BJ (cell line): Measurements from ENCODE around the gene DAB2IP. TPM values are rescaled to one million over a fixed set of nuclear protein-coding genes. Genes with fewer than 3 reads are reported as not detected.

Source experiments
- CTCF ChIA-PET: fragments of 350-600 bp; formaldehyde crosslinking; extraction: SDS; loops from one replicate; lab custom pipeline; 2021; ENCODE audit warnings: antibody characterized with exemption, inconsistent platforms; lab: Yijun Ruan, JAX
- POLR2A ChIA-PET: fragments of 300-600 bp; sonication (Branson Sonifier 250); formaldehyde crosslinking; extraction: SDS; loops from one replicate; lab custom pipeline; 2021; ENCODE audit warnings: antibody characterized with exemption; lab: Charles Lee
- DNase-seq: peaks from one replicate; pipeline ENCODE4 v3.0.0-alpha.2; 2011; ENCODE audit warnings: low read depth
- H3K27me3 ChIP-seq: 2 replicates; pipeline ENCODE4 v1.6.0; 2011; ENCODE audit warnings: low read length; ENCODE audit not compliant: control insufficient read depth, insufficient read depth
- H3K36me3 ChIP-seq: 2 replicates; pipeline ENCODE4 v1.5.1; 2011; ENCODE audit warnings: low read length; ENCODE audit not compliant: control insufficient read depth, insufficient read depth
- H3K4me3 ChIP-seq: 2 replicates; pipeline ENCODE4 v1.5.1; 2011; ENCODE audit warnings: low read depth, mild to moderate bottlenecking, control low read depth, low read length
- polyA plus RNA-seq: library from polyadenylated mRNA; depleted of rRNA; stranded (reverse); fragments of >200 nt; gene quantifications from 2 replicates; pipeline ENCODE4 v1.2.3, GENCODE V29; 2011
- TF ChIP-seq, protein P1 (sequence below): IDR thresholded peaks from 2 replicates; pipeline ENCODE4 v1.5.1; 2011; ENCODE audit warnings: low read depth, mild to moderate bottlenecking, control low read depth, inconsistent platforms, low read length, moderate library complexity; ENCODE audit not compliant: insufficient read depth

DAB2IP gene
- polyA plus RNA-seq, 1 experiment: 38.1 TPM

DNA sequence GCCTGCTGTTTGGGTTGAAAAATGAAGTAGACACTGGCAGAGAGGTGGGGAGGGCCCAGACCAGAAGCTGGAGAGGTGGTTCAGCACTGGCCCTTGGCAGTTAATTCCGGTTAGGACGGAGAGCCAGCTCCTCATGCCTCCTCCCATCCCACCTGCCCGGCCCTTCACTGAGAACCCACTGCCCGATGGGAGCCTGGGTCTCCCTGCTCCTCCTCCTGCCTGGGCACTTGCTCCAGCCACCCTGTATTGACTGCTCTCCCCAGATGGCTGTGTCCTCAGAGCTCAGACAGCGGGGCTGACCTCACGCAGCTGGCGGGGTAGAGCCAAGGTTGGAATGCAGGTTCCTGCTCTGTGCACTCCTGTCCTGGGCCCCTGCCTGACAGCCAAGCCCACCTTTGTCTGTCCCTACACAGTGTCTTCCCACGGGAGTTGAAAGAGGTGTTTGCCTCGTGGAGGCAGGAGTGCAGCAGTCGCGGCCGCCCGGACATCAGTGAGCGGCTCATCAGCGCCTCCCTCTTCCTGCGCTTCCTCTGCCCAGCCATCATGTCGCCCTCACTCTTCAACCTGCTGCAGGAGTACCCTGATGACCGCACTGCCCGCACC is 114.7 kb downstream of the DAB2IP start:
- Histone ChIP-seq H3K27me3 (no peaks in the 10 kb centered on the region), H3K4me3 (no peak overlapping the region), H3K36me3 (peaks cover 17% of the 10 kb centered on the region)
- TF ChIP-seq, protein P1, sequence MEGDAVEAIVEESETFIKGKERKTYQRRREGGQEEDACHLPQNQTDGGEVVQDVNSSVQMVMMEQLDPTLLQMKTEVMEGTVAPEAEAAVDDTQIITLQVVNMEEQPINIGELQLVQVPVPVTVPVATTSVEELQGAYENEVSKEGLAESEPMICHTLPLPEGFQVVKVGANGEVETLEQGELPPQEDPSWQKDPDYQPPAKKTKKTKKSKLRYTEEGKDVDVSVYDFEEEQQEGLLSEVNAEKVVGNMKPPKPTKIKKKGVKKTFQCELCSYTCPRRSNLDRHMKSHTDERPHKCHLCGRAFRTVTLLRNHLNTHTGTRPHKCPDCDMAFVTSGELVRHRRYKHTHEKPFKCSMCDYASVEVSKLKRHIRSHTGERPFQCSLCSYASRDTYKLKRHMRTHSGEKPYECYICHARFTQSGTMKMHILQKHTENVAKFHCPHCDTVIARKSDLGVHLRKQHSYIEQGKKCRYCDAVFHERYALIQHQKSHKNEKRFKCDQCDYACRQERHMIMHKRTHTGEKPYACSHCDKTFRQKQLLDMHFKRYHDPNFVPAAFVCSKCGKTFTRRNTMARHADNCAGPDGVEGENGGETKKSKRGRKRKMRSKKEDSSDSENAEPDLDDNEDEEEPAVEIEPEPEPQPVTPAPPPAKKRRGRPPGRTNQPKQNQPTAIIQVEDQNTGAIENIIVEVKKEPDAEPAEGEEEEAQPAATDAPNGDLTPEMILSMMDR: no peak
- DNase-seq: no peak
- POLR2A ChIA-PET: no interaction called here
- CTCF ChIA-PET: interaction anchor here (0.6 to 2.1 kb wide), 4 partner anchors 8 to 283 kb away, joined by 3 to 6 read pairs (median 4); no protein-coding TSS in a partner anchor

DNA sequence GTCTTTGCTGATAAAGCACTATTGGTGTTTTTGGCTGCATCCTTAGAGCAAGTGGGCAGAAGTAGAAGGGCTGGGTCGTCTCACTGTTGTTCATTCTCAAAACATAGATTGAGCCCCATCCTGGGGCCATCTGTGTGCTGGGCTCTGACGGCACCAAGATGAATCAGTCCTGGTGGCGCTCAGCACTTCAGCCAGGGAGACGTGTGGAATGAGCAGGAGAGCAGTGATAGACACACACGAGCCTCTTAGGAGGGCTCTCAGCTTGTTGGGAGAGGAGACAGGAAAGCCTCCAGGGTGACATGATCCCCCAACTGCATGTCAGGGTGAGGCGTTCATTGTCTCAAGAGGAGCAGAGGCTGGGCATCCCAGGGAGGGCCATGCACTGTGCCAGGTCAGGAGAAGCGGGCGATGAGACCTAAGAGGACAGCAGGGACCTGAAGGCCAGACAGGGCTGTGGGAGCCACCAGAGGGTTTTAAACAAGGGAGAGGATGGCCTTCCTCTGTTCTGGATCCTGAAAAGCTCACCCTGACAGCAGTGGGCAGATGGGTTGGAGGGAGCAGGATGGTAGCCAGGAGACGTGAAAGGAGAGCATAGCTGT is 115.8 kb downstream of the DAB2IP start:
- TF ChIP-seq, protein P1: no peak
- no peak for DNase-seq
- ChIA-PET CTCF (no interaction called here), POLR2A (no interaction called here)
- Histone ChIP-seq H3K36me3 (peaks cover 18% of the 10 kb centered on the region), H3K27me3 (no peaks in the 10 kb centered on the region), H3K4me3 (no peak overlapping the region)

GRCh38 chr9:121768416-121769015 is 117.1 kb downstream of the DAB2IP start:
- Histone ChIP-seq H3K27me3 (no peaks in the 10 kb centered on the region), H3K4me3 (no peak overlapping the region), H3K36me3 (peaks cover 19% of the 10 kb centered on the region)
- TF ChIP-seq, protein P1: no peak
- ChIA-PET POLR2A (no interaction called here), CTCF (no interaction called here)
- no peak for DNase-seq

DNA sequence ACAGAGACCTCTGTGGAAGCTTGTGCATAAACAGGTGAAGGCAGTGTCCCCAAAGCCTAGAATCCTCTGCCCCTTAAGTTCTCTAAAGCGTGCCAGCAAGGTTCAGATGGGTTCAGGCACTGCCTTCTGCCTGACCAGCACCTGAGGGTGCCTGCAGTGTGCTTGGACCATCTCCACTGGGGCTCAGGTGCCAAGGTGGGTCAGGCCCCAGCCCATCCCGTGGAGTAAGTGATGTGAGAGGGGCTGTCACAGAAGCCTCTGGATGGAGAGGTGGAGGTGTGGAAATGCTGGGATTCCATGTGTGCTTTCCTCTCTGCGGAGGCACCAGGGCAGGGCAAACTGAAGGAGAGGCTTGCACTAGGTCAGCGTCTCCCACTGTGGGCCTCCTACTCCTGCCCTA is 118.5 kb downstream of the DAB2IP start:
- no peak overlapping the region for H3K4me3 ChIP-seq
- no peaks in the 10 kb centered on the region for H3K27me3 ChIP-seq
- TF ChIP-seq, protein P1: no peak
- H3K36me3 ChIP-seq: peaks cover 23% of the 10 kb centered on the region
- CTCF ChIA-PET: no interaction called here
- DNase-seq: no peak
- POLR2A ChIA-PET: no interaction called here

GRCh38 chr9:121770415-121771273 is 119.2 kb downstream of the DAB2IP start:
- POLR2A ChIA-PET: no interaction called here
- H3K36me3 ChIP-seq: peaks cover 26% of the 10 kb centered on the region
- H3K27me3 ChIP-seq: no peaks in the 10 kb centered on the region
- CTCF ChIA-PET: no interaction called here
- H3K4me3 ChIP-seq: no peak overlapping the region
- TF ChIP-seq, protein P1: no peak
- peak; percentile 43 for DNase-seq
